Measurements from ENCODE around the gene TTC4.

TTC4 gene

DNA sequence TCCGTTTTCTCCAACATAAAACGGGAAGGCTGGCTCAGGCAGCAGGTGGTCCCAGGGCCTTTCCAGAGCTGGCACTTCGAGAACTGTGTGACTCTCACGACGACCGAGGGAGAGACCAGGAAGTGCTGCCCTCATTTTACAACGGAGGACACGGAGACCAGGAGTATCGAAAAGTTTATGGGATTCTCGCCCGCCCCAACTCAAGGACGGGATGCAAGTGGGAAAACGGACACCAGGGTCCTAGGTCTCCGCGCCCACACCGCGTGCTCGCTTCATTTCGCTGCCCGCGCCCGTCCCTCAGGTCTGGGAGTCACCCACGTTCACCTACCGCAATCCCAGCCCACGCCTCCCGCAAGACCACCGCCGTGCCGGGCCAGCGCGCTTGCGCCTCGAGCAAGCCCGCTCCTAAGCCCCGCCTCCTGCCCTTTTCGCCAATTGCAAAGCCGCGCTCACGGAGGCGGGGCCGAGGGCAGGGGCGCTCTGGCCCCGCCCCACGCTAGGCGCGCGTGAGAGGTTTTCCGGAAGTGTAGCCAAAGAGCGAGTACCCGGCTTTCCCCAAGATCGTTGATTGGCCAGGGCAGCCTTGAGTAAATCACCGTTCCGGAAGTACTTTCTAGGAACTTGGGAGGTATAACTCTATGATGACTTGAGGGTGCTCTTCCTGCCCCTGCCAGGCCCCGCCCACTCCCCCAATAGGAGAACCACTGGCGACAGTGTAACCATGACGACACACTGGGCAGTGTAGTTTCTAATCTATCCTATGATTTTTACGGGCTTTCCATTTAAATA lies 48.7 kb downstream of the TTC4 start, which contains the start of gene PARS2:
Gene PARS2 (minus strand): TSS at position 391 of the 789 bp plus-strand sequence. CDS start 5,362 bp downstream, outside the sequence.
- TF ChIP-seq, protein P1, sequence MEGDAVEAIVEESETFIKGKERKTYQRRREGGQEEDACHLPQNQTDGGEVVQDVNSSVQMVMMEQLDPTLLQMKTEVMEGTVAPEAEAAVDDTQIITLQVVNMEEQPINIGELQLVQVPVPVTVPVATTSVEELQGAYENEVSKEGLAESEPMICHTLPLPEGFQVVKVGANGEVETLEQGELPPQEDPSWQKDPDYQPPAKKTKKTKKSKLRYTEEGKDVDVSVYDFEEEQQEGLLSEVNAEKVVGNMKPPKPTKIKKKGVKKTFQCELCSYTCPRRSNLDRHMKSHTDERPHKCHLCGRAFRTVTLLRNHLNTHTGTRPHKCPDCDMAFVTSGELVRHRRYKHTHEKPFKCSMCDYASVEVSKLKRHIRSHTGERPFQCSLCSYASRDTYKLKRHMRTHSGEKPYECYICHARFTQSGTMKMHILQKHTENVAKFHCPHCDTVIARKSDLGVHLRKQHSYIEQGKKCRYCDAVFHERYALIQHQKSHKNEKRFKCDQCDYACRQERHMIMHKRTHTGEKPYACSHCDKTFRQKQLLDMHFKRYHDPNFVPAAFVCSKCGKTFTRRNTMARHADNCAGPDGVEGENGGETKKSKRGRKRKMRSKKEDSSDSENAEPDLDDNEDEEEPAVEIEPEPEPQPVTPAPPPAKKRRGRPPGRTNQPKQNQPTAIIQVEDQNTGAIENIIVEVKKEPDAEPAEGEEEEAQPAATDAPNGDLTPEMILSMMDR (IDR thresholded peaks at IDR 0.05; ENCODE audit: low read depth, low read length) = no peak
- peak; percentile 100 for DNase-seq (ENCODE audit: low read depth in 2 of 2)
- H3K4me3 ChIP-seq (replicated peaks in 1 of 2; ENCODE audit: low read depth in 2 of 2, low read length in 2 of 2) = peak within 1 kb of the TSS; percentile 77 to 95

DNA sequence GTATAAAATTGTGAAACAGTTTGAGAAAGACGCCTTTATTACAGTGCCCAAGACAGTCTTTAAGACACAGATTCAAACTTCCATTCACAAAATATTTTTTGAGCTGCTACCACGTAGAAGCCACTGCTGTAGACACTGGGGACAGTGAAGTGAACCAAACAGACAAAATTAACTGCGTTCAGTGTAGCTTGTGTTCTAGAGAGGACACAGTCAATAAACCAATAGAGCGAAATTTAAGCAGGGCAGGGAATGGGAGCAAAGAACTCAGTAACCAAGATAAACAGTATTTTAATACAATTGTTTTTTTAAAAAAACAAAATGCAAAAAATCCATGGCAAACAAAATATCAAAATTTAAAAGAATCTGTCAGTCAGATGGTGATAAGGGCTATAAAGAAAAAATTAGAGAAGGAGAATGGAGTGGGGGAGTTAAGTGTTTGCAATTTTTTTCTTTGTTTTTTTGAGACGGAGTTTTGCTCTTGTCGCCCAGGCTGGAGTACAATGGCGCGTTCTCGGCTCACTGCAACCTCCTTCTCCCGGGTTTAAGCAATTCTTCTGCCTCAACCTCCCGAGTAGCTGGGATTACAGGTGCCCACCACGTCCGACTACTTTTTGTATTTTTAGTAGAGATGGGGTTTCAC lies 49.4 kb downstream of the TTC4 start:
- TF ChIP-seq, protein P1 (IDR thresholded peaks at IDR 0.05; ENCODE audit: low read depth, low read length) = no peak
- no peak for DNase-seq (ENCODE audit: low read depth in 2 of 2)
- H3K4me3 ChIP-seq (replicated peaks in 1 of 2; ENCODE audit: low read depth in 2 of 2, low read length in 2 of 2) = peak overlapping the region; percentile 34 to 53

DNA sequence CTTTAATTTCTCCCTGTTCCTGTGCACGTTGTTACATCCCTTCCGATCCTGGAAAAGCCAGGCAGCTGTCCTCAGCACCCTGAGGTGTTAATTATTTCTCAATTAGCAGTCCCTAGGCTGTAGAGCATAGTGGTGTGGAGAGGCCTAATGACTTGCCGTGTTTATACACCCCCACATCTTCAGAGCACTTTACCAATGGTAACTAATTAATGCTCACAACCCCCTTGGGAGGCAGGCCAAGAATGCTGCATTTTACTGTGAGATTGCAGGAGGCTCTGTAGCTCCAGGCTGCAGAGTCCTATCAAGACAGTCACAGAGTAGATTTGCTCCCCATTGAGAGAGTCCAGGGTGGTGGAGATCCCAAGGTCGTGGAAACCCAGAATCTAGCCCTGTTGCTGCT lies 51.1 kb downstream of the TTC4 start:
- no peak for DNase-seq (ENCODE audit: low read depth in 2 of 2)
- no peak overlapping the region for H3K4me3 ChIP-seq (replicated peaks in 1 of 2; ENCODE audit: low read depth in 2 of 2, low read length in 2 of 2)
- TF ChIP-seq, protein P1 (IDR thresholded peaks at IDR 0.05; ENCODE audit: low read depth, low read length) = no peak

DNA sequence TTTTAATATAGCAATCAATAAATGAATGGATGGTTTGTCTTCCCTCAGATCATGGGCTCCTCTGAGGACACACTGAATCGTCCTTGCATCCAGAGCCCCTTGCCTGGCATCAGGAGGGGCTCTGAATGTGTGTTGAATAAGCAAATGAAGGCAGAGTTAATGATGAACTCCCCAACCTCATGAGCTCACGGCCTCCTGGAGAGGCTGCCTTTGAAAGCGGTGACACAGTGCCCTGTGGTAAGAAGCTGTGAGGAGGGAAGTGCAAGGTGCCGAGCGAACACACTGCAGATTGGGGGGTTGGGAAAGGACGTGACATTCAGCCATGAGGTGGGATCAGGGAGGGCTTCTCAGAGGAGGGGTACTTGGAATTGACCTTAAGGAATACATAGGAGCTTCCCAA lies 51.9 kb downstream of the TTC4 start:
- TF ChIP-seq, protein P1 (IDR thresholded peaks at IDR 0.05; ENCODE audit: low read depth, low read length) = no peak
- H3K4me3 ChIP-seq (replicated peaks in 1 of 2; ENCODE audit: low read depth in 2 of 2, low read length in 2 of 2) = no peak overlapping the region

DNA sequence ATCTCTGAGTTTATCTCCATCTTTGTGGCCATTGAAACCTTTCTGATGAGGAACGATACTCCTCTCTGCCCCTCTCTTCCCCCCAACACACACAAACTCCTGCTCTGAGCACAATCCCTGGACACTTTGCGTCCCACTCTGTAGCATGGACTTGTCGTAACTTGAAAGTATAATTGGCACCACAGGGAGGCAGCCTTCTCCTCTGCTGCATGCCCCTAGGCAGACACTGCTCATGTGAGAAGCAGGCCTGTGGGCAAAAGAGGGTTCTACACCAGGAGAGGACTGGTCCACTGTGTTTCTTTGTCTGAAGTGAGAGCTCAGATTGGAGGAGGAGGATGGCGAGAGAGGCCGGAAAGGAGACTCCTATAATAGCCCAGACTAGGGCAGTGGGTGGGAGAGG lies 52.4 kb downstream of the TTC4 start:
- no peak overlapping the region for H3K4me3 ChIP-seq (replicated peaks in 1 of 2; ENCODE audit: low read depth in 2 of 2, low read length in 2 of 2)
- DNase-seq (ENCODE audit: low read depth in 2 of 2) = peak; percentile 13 to 18
- TF ChIP-seq, protein P1 (IDR thresholded peaks at IDR 0.05; ENCODE audit: low read depth, low read length) = no peak

More for the DNA sequence above, 51.9 kb downstream of the TTC4 start:
- DNase-seq (ENCODE audit: low read depth in 2 of 2) = no peak

DNA sequence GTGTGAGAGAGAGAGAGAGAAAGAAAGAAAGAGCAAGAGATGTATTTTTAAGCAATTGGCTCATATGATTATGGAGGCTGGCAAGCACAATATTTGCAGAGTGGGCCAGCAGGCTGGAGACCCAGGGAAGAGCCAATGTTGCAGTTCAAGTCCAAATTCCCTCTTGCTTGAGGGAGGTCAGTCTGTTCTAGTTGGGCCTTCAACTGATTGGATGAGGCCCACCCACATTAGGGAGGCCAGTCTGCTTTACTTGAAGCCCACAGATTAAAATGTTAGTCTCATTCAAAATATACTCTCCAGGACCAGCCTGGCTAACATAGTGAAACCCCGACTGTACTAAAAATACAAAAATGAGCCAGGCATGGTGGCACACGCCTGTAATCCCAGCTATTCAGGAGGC lies 57.3 kb downstream of the TTC4 start:
- H3K4me3 ChIP-seq (replicated peaks in 1 of 2; ENCODE audit: low read depth in 2 of 2, low read length in 2 of 2) = no peak overlapping the region
- TF ChIP-seq, protein P1 (IDR thresholded peaks at IDR 0.05; ENCODE audit: low read depth, low read length) = no peak
- DNase-seq (ENCODE audit: low read depth in 2 of 2) = no peak

All from cardiac fibroblast (primary cell).